ENCODE data around the gene ACSL3.

- no peak for TF ChIP-seq CTCF (IDR thresholded peaks at IDR 0.05)
- no peak for TF ChIP-seq POLR2A (IDR thresholded peaks at IDR 0.05)
Measured at GRCh38 chr2:222941510-222942032, 80.7 kb downstream of the ACSL3 start.
